Endothelial cell (in vitro differentiated cells): ENCODE data around the gene SEMA6A. TPM values are rescaled to one million over a fixed set of nuclear protein-coding genes. Genes with fewer than 3 reads are reported as not detected.
A peak's percentile ranks its signal among the peaks of the same experiment; 100 is the strongest.

Source experiments
- DNase-seq: peaks from one replicate; pipeline ENCODE4 v3.0.0; 2021; ENCODE audit warnings: low spot score
- H3K27ac Mint-ChIP-seq: one replicate; pipeline ENCODE4 v1.8.0; 2021; ENCODE audit warnings: mixed read lengths, inconsistent platforms; ENCODE audit not compliant: unreplicated experiment
- H3K27me3 Mint-ChIP-seq: one replicate; pipeline ENCODE4 v1.8.0; 2021; ENCODE audit warnings: mild to moderate bottlenecking, moderate library complexity, mixed read lengths, inconsistent platforms; ENCODE audit not compliant: unreplicated experiment
- H3K36me3 Mint-ChIP-seq: one replicate; pipeline ENCODE4 v1.8.0; 2021; ENCODE audit warnings: mild to moderate bottlenecking, low read depth, mixed read lengths, inconsistent platforms; ENCODE audit not compliant: unreplicated experiment
- H3K4me1 Mint-ChIP-seq: one replicate; pipeline ENCODE4 v1.8.0; 2021; ENCODE audit warnings: mild to moderate bottlenecking, mixed read lengths, inconsistent platforms; ENCODE audit not compliant: unreplicated experiment
- H3K4me3 Mint-ChIP-seq: one replicate; pipeline ENCODE4 v1.8.0; 2021; ENCODE audit warnings: mild to moderate bottlenecking, mixed read lengths, inconsistent platforms; ENCODE audit not compliant: unreplicated experiment
- H3K9me3 Mint-ChIP-seq: one replicate; pipeline ENCODE4 v1.8.0; 2021; ENCODE audit warnings: mixed read lengths, inconsistent platforms; ENCODE audit not compliant: unreplicated experiment
- CTCF ChIP-seq: fragments of 200-600 bp; sonication (generic); IDR thresholded peaks from one replicate; pipeline ENCODE4 v1.5.0; 2021; ENCODE audit warnings: antibody characterized with exemption; ENCODE audit not compliant: unreplicated experiment
- total RNA-seq: library from RNA; stranded (reverse); fragmentation: NEBNext Ultra II Directional; extraction: Animal tissue kit (Norgen Biotek cat#: 25700); gene quantifications from one replicate; pipeline ENCODE4 v1.2.1, GENCODE V29; 2021; ENCODE audit not compliant: unreplicated experiment

SEMA6A gene
- total RNA-seq, 1 donor from 2014 or later: 180 TPM

DNA sequence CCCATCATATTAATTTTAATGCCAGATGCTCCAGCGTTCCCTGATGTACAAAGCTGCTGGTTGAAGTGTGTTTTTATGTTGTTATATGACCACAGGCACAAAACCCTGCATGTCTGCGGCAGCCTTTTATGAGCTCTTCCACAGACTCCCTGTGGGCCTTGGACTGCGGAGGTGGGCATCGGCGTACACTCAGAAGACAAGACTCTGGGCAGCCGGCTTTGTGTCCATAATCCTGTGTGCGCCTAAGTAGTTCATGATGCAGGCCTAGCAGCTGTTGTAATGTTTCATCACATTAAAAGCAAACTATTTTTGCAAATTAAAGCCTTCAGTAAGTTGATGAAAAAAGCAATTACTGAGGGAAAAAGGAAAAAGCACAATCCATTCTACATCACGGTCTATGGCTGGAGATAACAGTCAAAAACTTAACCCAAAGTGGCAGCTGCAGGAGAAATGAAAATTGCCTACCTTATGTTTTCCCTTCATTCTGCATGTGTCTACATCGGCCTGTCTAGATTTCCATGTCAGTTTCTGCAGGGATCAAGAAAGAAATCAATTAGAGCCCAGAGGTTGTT, 78.8 kb downstream of the SEMA6A start:
- Mint-ChIP-seq H3K4me1 (peaks cover 52% of the 10 kb centered on the region), H3K4me3 (no peak overlapping the region), H3K27me3 (peaks cover 2% of the 10 kb centered on the region), H3K27ac (no peak overlapping the region), H3K36me3 (peaks cover 62% of the 10 kb centered on the region), H3K9me3 (no peaks in the 10 kb centered on the region)
- TF ChIP-seq CTCF: no peak
- DNase-seq: no peak

DNA sequence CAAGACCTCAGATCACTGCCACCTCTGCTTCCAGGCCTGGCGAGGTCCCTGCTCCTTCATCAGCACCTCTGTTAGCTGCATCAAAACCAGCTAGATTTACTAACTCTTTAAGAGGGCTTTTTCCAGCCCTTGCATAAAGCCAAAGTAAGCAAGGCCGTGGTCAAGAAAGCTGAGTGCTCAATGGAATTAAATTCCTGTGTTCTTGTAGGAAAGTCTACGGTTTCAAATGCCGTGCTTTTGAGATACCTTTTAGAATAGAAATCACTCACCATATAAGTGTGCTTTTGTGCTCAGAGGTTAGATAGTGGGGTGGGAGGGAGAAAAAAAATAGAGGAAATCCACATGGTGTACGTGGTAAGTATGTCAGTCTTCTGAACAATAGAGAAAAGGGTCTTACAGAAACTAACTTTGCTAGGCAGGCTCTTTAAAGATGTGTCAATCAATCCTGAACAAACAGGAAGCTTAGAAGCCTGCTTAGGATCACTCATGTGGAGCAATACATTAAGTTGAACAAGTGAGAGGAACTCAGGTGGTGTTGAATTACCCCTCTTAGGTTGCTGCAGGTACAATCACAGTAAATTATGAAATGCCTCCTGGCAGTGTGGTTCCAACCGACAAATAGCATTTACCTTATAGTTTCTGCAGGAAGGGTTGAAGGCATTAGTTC, 79.7 kb downstream of the SEMA6A start:
- Mint-ChIP-seq H3K4me3 (peak overlapping the region; percentile 77), H3K9me3 (no peaks in the 10 kb centered on the region), H3K27ac (peak overlapping the region; percentile 53), H3K36me3 (peaks cover 61% of the 10 kb centered on the region), H3K4me1 (peaks cover 44% of the 10 kb centered on the region), H3K27me3 (no peaks in the 10 kb centered on the region)
- no peak for TF ChIP-seq CTCF
- no peak for DNase-seq

GRCh38 chr5:116492776-116493175, 81.8 kb downstream of the SEMA6A start:
- no peak for DNase-seq
- peak overlapping the region; percentile 36 for H3K27ac Mint-ChIP-seq
- no peak overlapping the region for H3K4me3 Mint-ChIP-seq
- H3K9me3 Mint-ChIP-seq: no peaks in the 10 kb centered on the region
- no peak for TF ChIP-seq CTCF
- peaks cover 74% of the 10 kb centered on the region for H3K36me3 Mint-ChIP-seq
- H3K27me3 Mint-ChIP-seq: no peaks in the 10 kb centered on the region
- H3K4me1 Mint-ChIP-seq: peaks cover 29% of the 10 kb centered on the region

- DNase-seq: no peak
- Mint-ChIP-seq H3K27ac (no peak overlapping the region), H3K27me3 (no peaks in the 10 kb centered on the region), H3K4me3 (peak overlapping the region; percentile 4), H3K4me1 (peaks cover 29% of the 10 kb centered on the region), H3K36me3 (peaks cover 78% of the 10 kb centered on the region), H3K9me3 (no peaks in the 10 kb centered on the region)
- TF ChIP-seq CTCF: no peak
These were observed 82.5 kb downstream of the SEMA6A start for GRCh38 chr5:116492016-116492623.
